ENCODE results near the gene DNM3. TPM values are rescaled to one million over a fixed set of nuclear protein-coding genes. Genes with fewer than 3 reads are reported as not detected.
"Not testable (repeated sequence)": the region's sequence is repeated elsewhere in the genome, so short reads cannot be mapped to it uniquely, and the experiment has no call there.

DNM3 gene
- total RNA-seq, 6 experiments from 2014 or later, result 0.25 to 0.73 (median 0.39) TPM

DNA sequence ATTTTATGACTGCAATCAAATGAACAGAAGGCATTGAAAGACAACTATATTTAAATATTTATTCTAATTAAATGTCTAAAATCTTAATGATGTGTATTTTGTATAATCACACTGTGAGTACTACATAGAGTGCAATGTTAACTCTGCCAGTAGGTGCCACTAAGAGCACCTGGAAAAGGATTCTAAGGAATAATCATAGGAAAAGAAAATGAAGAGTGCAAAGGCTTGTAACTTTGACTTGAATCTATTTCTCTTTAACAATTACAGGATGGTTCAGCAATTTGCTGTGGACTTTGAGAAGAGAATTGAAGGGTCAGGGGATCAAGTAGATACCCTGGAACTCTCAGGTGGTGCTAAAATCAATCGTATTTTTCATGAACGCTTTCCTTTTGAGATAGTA lies 200.4 kb downstream of the DNM3 start:
- Mint-ChIP-seq H3K27ac (no peak overlapping the region), H3K4me3 (no peak overlapping the region), H3K36me3 (ENCODE audit: low read depth) (no peaks in the 10 kb centered on the region), H3K27me3 (ENCODE audit: insufficient read depth) (no peaks in the 10 kb centered on the region), H3K9me3 (no peaks in the 10 kb centered on the region), H3K4me1 (ENCODE audit: low read depth) (peaks cover 26% of the 10 kb centered on the region)
- TF ChIP-seq, protein P1, sequence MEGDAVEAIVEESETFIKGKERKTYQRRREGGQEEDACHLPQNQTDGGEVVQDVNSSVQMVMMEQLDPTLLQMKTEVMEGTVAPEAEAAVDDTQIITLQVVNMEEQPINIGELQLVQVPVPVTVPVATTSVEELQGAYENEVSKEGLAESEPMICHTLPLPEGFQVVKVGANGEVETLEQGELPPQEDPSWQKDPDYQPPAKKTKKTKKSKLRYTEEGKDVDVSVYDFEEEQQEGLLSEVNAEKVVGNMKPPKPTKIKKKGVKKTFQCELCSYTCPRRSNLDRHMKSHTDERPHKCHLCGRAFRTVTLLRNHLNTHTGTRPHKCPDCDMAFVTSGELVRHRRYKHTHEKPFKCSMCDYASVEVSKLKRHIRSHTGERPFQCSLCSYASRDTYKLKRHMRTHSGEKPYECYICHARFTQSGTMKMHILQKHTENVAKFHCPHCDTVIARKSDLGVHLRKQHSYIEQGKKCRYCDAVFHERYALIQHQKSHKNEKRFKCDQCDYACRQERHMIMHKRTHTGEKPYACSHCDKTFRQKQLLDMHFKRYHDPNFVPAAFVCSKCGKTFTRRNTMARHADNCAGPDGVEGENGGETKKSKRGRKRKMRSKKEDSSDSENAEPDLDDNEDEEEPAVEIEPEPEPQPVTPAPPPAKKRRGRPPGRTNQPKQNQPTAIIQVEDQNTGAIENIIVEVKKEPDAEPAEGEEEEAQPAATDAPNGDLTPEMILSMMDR (IDR thresholded peaks at IDR 0.05), result peak; percentile 71
- peak; percentile 25 for DNase-seq

DNA sequence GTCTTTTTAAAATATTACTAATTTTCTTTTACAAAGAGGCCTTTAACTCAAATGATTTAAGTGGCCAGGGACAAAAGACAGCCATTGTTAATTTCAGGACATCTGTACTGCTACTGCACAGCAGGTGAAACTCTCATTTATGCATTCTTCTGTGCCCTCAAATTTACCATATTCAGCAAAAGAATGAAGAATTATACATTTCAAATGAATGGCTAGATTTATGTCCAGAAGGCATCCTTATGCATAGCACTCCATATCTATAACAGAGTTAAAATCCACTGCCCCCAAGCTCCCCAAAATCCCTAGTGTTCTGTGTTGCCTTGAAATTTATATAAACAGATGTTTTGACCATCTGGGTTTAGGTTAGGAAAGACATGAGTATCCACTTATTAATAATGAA lies 202.6 kb downstream of the DNM3 start:
- Mint-ChIP-seq H3K4me1 (ENCODE audit: low read depth) (peaks cover 26% of the 10 kb centered on the region), H3K27ac (no peak overlapping the region), H3K9me3 (no peaks in the 10 kb centered on the region), H3K4me3 (no peak overlapping the region), H3K27me3 (ENCODE audit: insufficient read depth) (no peaks in the 10 kb centered on the region), H3K36me3 (ENCODE audit: low read depth) (no peaks in the 10 kb centered on the region)
- no peak for DNase-seq
- TF ChIP-seq, protein P1 (IDR thresholded peaks at IDR 0.05), result no peak

DNA sequence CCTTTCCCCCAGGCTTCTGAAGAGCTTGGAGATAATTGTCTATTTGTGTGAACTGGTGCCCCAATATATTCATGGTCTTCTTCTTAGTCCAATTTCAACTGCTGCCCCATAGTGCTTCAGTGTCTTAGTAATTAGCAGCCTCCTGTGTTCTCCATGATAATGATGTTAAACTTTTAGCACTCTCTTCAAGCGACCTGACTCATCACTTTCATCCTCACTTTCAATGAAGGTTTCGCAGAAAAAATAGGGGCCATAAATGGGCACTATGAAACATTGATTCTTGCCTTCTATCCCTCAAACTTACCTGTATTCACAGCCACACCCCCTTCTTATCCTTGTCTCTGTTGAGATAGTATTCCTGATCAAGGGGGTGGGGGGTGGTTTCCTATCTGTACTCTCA lies 210.6 kb downstream of the DNM3 start:
- H3K9me3 Mint-ChIP-seq, result no peaks in the 10 kb centered on the region
- no peak for DNase-seq
- no peaks in the 10 kb centered on the region for H3K36me3 Mint-ChIP-seq (ENCODE audit: low read depth)
- no peak overlapping the region for H3K4me3 Mint-ChIP-seq
- H3K27ac Mint-ChIP-seq, result no peak overlapping the region
- peaks cover 2% of the 10 kb centered on the region for H3K27me3 Mint-ChIP-seq (ENCODE audit: insufficient read depth)
- H3K4me1 Mint-ChIP-seq (ENCODE audit: low read depth), result peaks cover 15% of the 10 kb centered on the region
- TF ChIP-seq, protein P1 (IDR thresholded peaks at IDR 0.05), result no peak

DNA sequence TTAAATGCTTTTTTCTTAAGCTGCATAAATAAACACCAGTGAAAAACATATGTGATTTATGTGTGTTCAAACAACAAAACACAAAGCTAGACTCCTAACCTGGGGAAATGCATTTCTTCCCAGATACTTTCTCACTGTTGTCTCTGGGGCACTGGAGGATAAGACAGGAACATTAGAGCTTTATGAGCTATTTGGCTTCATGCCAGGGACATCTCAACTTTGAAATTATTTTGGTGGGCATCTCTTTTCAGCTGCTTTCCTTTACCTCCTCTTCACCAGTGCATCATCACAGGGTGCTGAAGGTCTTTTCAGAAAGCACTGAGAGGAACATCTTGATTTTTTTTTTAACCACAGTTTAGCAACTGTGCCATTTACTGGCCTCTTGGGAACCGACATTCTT lies 212.9 kb downstream of the DNM3 start:
- TF ChIP-seq, protein P1 (IDR thresholded peaks at IDR 0.05), result no peak
- Mint-ChIP-seq H3K36me3 (ENCODE audit: low read depth) (no peaks in the 10 kb centered on the region), H3K27me3 (ENCODE audit: insufficient read depth) (peaks cover 2% of the 10 kb centered on the region), H3K9me3 (no peaks in the 10 kb centered on the region), H3K27ac (no peak overlapping the region), H3K4me3 (no peak overlapping the region), H3K4me1 (ENCODE audit: low read depth) (peaks cover 15% of the 10 kb centered on the region)
- DNase-seq, result no peak

DNA sequence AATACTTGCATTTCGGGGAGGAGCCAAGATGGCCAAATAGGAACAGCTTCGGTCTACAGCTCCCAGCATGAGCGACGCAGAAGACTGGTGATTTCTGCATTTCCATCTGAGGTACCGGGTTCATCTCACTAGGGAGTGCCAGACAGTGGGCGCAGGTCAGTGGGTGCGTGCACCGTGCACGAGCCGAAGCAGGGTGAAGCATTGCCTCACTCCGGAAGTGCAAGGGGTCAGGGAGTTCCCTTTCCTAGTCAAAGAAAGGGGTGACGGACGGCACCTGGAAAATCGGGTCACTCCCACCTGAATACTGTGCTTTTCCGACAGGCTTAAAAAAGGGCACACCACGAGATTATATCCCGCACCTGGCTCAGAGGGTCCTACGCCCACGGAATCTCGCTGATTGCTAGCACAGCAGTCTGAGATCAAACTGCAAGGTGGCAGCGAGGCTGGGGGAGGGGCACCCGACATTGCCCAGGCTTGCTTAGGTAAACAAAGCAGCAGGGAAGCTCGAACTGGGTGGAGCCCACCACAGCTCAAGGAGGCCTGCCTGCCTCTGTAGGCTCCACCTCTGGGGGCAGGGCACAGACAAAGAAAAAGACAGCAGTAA lies 214.6 kb downstream of the DNM3 start:
- peaks cover 15% of the 10 kb centered on the region for H3K4me1 Mint-ChIP-seq (ENCODE audit: low read depth)
- H3K27me3 Mint-ChIP-seq (ENCODE audit: insufficient read depth); DNase-seq; H3K27ac Mint-ChIP-seq; H3K36me3 Mint-ChIP-seq (ENCODE audit: low read depth); H3K9me3 Mint-ChIP-seq; H3K4me3 Mint-ChIP-seq: not testable (repeated sequence)

DNA sequence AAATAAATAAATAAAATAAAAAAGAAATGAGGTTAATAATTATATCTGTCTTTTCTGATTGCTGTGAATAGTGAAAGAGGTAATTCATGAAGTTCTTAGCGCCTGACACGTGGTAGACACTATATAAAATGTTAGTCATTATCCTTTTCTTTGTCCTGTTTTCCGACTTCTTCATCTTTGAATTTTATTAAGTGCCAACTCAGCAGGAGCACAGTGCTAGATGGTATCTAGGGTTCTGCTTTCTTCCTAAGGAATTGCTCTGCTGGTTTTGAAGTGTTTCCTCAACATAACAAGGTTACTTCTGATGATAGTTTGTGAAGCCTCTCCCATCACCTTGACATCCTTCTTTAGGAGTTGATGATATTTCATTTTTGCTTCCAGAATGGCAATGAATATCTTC lies 227.0 kb downstream of the DNM3 start:
- no peaks in the 10 kb centered on the region for H3K9me3 Mint-ChIP-seq
- no peak for DNase-seq
- peaks cover 6% of the 10 kb centered on the region; the same call in 1 of the 2 replicates for H3K4me1 Mint-ChIP-seq (ENCODE audit: low read depth)
- TF ChIP-seq, protein P1 (IDR thresholded peaks at IDR 0.05), result no peak
- H3K36me3 Mint-ChIP-seq (ENCODE audit: low read depth), result no peaks in the 10 kb centered on the region
- H3K27ac Mint-ChIP-seq, result no peak overlapping the region
- no peaks in the 10 kb centered on the region; the same call in 1 of the 2 replicates for H3K27me3 Mint-ChIP-seq (ENCODE audit: insufficient read depth)
- no peak overlapping the region for H3K4me3 Mint-ChIP-seq

All from HFFc6 (cell line).